ENCODE measurements around the gene OR7A17. TPM values are rescaled to one million over a fixed set of nuclear protein-coding genes. Genes with fewer than 3 reads are reported as not detected.
A peak's percentile ranks its signal among the peaks of the same experiment; 100 is the strongest.

The OR7A17 gene
- total and polyA plus RNA-seq, 12 donors, result not detected

DNA sequence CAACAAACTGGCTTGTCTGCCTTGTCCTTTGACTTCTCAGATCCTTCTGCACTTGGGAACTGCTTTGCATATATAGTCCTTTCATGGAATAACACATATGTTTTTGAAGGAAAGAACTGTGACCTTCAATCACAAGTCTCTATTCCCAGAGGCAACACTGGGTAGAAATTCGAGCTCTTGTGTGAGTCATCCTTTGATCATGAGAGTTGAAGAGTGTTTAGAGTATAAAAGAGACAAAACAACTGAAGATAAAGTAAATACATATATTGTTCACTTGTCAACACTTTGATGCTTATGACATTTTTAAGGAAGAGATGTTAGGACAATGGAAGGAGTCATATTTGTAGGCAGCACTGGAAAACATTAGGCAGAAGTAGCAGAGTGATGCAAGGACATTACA, 45.7 kb downstream of the OR7A17 start:
- DNase-seq, result no peak
- Histone ChIP-seq H3K27ac (no peak overlapping the region), H3K27me3 (no peaks in the 10 kb centered on the region), H3K4me3 (no peak overlapping the region), H3K4me1 (replicated peaks in 1 of 2) (peaks cover 0 to 7% of the 10 kb centered on the region in 2 donors), H3K36me3 (replicated peaks in 1 of 2) (no peaks in the 10 kb centered on the region), H3K9me3 (replicated peaks in 1 of 3) (no peaks in the 10 kb centered on the region)
- WGBS, 4 donors, result 19 to 41% (median 28%) methylated on average over 1 of the region's 1 CpG
- TF ChIP-seq, protein P1, sequence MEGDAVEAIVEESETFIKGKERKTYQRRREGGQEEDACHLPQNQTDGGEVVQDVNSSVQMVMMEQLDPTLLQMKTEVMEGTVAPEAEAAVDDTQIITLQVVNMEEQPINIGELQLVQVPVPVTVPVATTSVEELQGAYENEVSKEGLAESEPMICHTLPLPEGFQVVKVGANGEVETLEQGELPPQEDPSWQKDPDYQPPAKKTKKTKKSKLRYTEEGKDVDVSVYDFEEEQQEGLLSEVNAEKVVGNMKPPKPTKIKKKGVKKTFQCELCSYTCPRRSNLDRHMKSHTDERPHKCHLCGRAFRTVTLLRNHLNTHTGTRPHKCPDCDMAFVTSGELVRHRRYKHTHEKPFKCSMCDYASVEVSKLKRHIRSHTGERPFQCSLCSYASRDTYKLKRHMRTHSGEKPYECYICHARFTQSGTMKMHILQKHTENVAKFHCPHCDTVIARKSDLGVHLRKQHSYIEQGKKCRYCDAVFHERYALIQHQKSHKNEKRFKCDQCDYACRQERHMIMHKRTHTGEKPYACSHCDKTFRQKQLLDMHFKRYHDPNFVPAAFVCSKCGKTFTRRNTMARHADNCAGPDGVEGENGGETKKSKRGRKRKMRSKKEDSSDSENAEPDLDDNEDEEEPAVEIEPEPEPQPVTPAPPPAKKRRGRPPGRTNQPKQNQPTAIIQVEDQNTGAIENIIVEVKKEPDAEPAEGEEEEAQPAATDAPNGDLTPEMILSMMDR (IDR thresholded peaks at IDR 0.05), result no peak
- no peak for TF ChIP-seq POLR2A (IDR thresholded peaks at IDR 0.05)
- intact Hi-C loops (cut with DNase I), result no loop called here

DNA sequence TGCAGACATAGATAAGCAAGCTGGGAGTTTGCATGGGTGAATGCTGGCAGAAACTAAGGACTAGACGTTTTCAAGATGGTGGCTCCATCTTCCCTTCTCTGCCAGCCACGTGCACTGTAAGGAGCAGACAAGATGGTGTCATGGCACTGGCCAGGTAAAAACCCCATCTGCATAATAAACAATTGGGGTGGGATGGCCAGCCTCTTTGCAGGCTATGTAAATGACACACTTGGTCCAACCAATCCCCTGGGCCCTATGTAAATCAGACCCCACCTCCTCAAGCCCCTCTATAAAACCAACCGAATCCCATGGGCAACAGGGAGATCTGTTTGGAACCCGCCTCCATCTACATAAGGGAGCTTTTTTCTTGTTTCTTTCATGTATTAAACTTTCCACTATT, 48.5 kb downstream of the OR7A17 start:
- H3K27me3 ChIP-seq, result no peaks in the 10 kb centered on the region
- intact Hi-C loops (cut with DNase I), result no loop called here
- no peak overlapping the region for H3K4me3 ChIP-seq
- no peaks in the 10 kb centered on the region for H3K9me3 ChIP-seq (replicated peaks in 1 of 3)
- peaks cover 0 to 6% of the 10 kb centered on the region in 2 donors for H3K4me1 ChIP-seq (replicated peaks in 1 of 2)
- no peak overlapping the region for H3K27ac ChIP-seq
- TF ChIP-seq, protein P1 (IDR thresholded peaks at IDR 0.05), result no peak
- TF ChIP-seq POLR2A (IDR thresholded peaks at IDR 0.05), result no peak
- DNase-seq, result no peak
- H3K36me3 ChIP-seq (replicated peaks in 1 of 2), result no peaks in the 10 kb centered on the region
- WGBS, 4 donors, result 71 to 93% (median 83%) methylated on average over 4 of the region's 4 CpGs

DNA sequence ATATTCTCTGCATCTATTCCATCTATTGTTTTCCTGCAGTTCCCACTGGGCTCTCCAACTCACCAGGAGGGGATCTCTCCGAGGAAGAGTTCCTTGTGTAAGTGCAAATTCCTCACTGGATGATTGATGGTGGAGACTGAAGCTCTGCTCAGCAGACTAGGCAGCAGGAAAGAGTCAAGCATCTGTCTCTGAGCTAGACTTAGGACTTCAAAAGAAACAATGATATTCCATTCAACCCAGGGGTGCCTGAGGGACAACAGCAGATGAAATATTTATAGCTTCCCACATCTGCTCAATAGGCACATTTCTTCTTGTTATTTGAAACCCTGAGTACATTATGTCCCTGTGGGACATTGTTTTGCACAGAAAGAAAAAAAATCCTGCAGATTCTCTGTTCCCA, 50.9 kb downstream of the OR7A17 start, which contains the start of the genes OR7A5 and OR7C1:
Gene OR7A5 (minus strand): TSS at position 175 of the 400 bp plus-strand sequence. CDS start 6,944 bp downstream, outside the sequence.
Gene OR7C1 (minus strand): TSS at position 175 of the 400 bp plus-strand sequence. CDS start 35,049 bp downstream, outside the sequence.
- Histone ChIP-seq H3K27me3 (no peaks in the 10 kb centered on the region), H3K9me3 (replicated peaks in 1 of 3) (no peaks in the 10 kb centered on the region), H3K4me3 (no peak within 1 kb of the TSS), H3K27ac (peak within 1 kb of the TSS in 3 of 5 donors; percentile 59 to 69 (median 65)), H3K36me3 (replicated peaks in 1 of 2) (no peaks in the 10 kb centered on the region), H3K4me1 (replicated peaks in 1 of 2) (peaks cover 8 to 14% of the 10 kb centered on the region in 2 donors)
- intact Hi-C loops (cut with DNase I), result no loop called here
- 13 to 24% (median 18%) methylated on average over 1 of the region's 1 CpG for WGBS, 4 donors
- no peak for TF ChIP-seq POLR2A (IDR thresholded peaks at IDR 0.05)
- TF ChIP-seq, protein P1 (IDR thresholded peaks at IDR 0.05), result peak in 1 of 6 experiments; percentile 5
- peak in 3 of 7 donors; percentile 8 to 39 (median 29) for DNase-seq

DNA sequence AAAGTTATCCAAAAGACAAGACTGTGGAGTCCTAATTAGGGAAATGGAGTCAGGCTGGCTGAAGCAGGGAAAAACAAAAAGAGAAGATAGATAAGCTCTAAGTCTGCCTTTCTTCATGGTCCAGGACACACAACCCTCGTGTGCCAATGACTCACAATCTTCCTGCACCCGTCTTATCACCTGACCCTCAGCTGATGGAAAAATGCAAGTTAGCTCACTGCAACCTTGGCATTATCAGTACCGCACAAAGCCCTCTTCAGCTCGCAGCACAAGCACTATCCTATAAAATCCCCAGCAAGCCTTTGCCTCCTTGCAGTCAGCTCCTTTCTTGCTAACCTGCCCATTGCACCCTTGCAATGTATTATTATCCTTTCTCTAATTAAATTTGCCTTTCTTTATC, 55.2 kb downstream of the OR7A17 start:
- H3K9me3 ChIP-seq (replicated peaks in 1 of 3), result no peaks in the 10 kb centered on the region
- peak in 1 of 2 donors; percentile 87 for TF ChIP-seq POLR2A (IDR thresholded peaks at IDR 0.05)
- TF ChIP-seq, protein P1 (IDR thresholded peaks at IDR 0.05), result no peak
- no peaks in the 10 kb centered on the region for H3K27me3 ChIP-seq
- no peaks in the 10 kb centered on the region for H3K36me3 ChIP-seq (replicated peaks in 1 of 2)
- H3K4me3 ChIP-seq, result no peak overlapping the region
- peak; percentile 77 to 92 (median 87) for DNase-seq
- intact Hi-C loops (cut with DNase I), result no loop called here
- H3K27ac ChIP-seq, result peak overlapping the region; percentile 38 to 83 (median 76)
- H3K4me1 ChIP-seq (replicated peaks in 1 of 2), result peaks cover 15 to 21% of the 10 kb centered on the region in 2 donors
- WGBS, 4 donors, result 23 to 44% (median 38%) methylated on average over 4 of the region's 4 CpGs

Small RNA genes within 50 kb of the gene (small RNA-seq; reads per million reads assigned to genes)
- gene OR7A18P, result 0 reads per million in 2 donors

Other genes starting within 250 kb of the OR7A17 start
- gene ADGRE3, start 211.3 kb downstream of the OR7A17 start, total RNA-seq, result under 1 TPM in 2 of 9 donors, not detected in 7; 0.06 to 0.39 TPM
- gene ADGRE3, start 211.3 kb downstream of the OR7A17 start, polyA plus RNA-seq, result not detected
- 10 to 100 TPM; 13.4 to 26.1 (median 19.5) TPM for gene ZNF333, start 196.1 kb downstream of the OR7A17 start, total RNA-seq
- 10 to 100 TPM in 2 of 3 donors, 1 to 10 TPM in 1; 8.3 to 17.8 (median 12.1) TPM for gene ZNF333, start 196.1 kb downstream of the OR7A17 start, polyA plus RNA-seq
- gene ADGRE2, start 107.6 kb downstream of the OR7A17 start, total RNA-seq, result 10 to 100 TPM in 4 of 9 donors, 1 to 10 TPM in 4, under 1 TPM in 1; 0.11 to 47.9 (median 8.3) TPM
- 1 to 10 TPM; 1.7 to 6.4 (median 2.8) TPM for gene ADGRE2, start 107.6 kb downstream of the OR7A17 start, polyA plus RNA-seq
- under 1 TPM in 4 of 9 donors, not detected in 5; under 0.01 to 0.41 (median 0.23) TPM for gene OR7A5, start 50.9 kb downstream of the OR7A17 start, total RNA-seq
- gene OR7A5, start 50.9 kb downstream of the OR7A17 start, polyA plus RNA-seq, result under 1 TPM; 0.03 to 0.16 (median 0.11) TPM
- gene OR7C1, start 50.9 kb downstream of the OR7A17 start, total RNA-seq, result 1 to 10 TPM in 5 of 9 donors, under 1 TPM in 4; 0.74 to 4.7 (median 1.5) TPM
- gene OR7C1, start 50.9 kb downstream of the OR7A17 start, polyA plus RNA-seq, result 1 to 10 TPM in 2 of 3 donors, under 1 TPM in 1; 0.34 to 1.3 (median 1.3) TPM
- not detected for gene OR7A10, start 37.2 kb downstream of the OR7A17 start, total RNA-seq
- gene OR7A10, start 37.2 kb downstream of the OR7A17 start, polyA plus RNA-seq, result not detected
- gene OR7C2, start 55.4 kb upstream of the OR7A17 start, total RNA-seq, result not detected
- gene OR7C2, start 55.4 kb upstream of the OR7A17 start, polyA plus RNA-seq, result not detected
- gene SLC1A6, start 93.7 kb upstream of the OR7A17 start, total RNA-seq, result under 1 TPM in 1 of 9 donors, not detected in 8; 0.11 TPM
- gene SLC1A6, start 93.7 kb upstream of the OR7A17 start, polyA plus RNA-seq, result not detected
- gene CASP14, start 163.3 kb upstream of the OR7A17 start, total RNA-seq, result not detected
- not detected for gene CASP14, start 163.3 kb upstream of the OR7A17 start, polyA plus RNA-seq
- gene OR1I1, start 196.1 kb upstream of the OR7A17 start, total RNA-seq, result not detected
- gene OR1I1, start 196.1 kb upstream of the OR7A17 start, polyA plus RNA-seq, result not detected
- 10 to 100 TPM in 8 of 9 donors, 1 to 10 TPM in 1; 5.0 to 45.1 (median 31.2) TPM for gene SYDE1, start 221.3 kb upstream of the OR7A17 start, total RNA-seq
- 10 to 100 TPM in 2 of 3 donors, 1 to 10 TPM in 1; 2.5 to 14.2 (median 11.5) TPM for gene SYDE1, start 221.3 kb upstream of the OR7A17 start, polyA plus RNA-seq

Data from adrenal gland (tissue), 12 donors.